Loucy (cell line): ENCODE results near the gene KIF1C.

ENCODE experiments used
- CTCF ChIP-seq: fragments of 200-600 bp; sonication (generic); conservative IDR thresholded peaks from 2 replicates; pipeline ENCODE4 v1.5.1; 2014; ENCODE audit warnings: mild to moderate bottlenecking, antibody characterized with exemption, low read length
- EZH2phosphoT487 ChIP-seq: fragments of 200-600 bp; IDR thresholded peaks from 2 replicates; pipeline ENCODE4 v1.6.1; 2018; ENCODE audit warnings: antibody characterized with exemption, mild to moderate bottlenecking, moderate library complexity, borderline replicate concordance

GRCh38 chr17:5047446-5047845 lies 49.7 kb downstream of the KIF1C start:
- TF ChIP-seq CTCF (no peak), EZH2phosphoT487 (no peak)
